GM23248 (cell line): Measurements from ENCODE around the gene LLGL1. TPM values are rescaled to one million over a fixed set of nuclear protein-coding genes. Genes with fewer than 3 reads are reported as not detected.

ENCODE experiments used
- DNase-seq: peaks from one replicate; pipeline ENCODE4 v3.0.0-alpha.2; 2015
- H2AFZ ChIP-seq: fragments of 200-600 bp; sonication (generic); 2 replicates; pipeline ENCODE4 v1.6.1; 2016; ENCODE audit warnings: antibody characterized with exemption
- H3F3A ChIP-seq: fragments of 200-600 bp; sonication (generic); 2 replicates; pipeline ENCODE4 v1.6.1; 2016; ENCODE audit warnings: mild to moderate bottlenecking, antibody characterized with exemption, mixed run types; ENCODE audit not compliant: insufficient read depth
- H3K27ac ChIP-seq: fragments of 200-600 bp; sonication (generic); 2 replicates; pipeline ENCODE4 v1.5.1; 2016; ENCODE audit warnings: mild to moderate bottlenecking
- H3K27me3 ChIP-seq: fragments of 200-600 bp; sonication (generic); replicated peaks from 2 replicates; pipeline ENCODE4 v1.6.1; 2016; ENCODE audit warnings: mild to moderate bottlenecking; ENCODE audit not compliant: insufficient read depth
- H3K36me3 ChIP-seq: fragments of 200-600 bp; sonication (generic); 2 replicates; pipeline ENCODE4 v1.6.1; 2016; ENCODE audit warnings: low read depth, mild to moderate bottlenecking
- H3K4me1 ChIP-seq: fragments of 200-600 bp; sonication (generic); 2 replicates; pipeline ENCODE4 v1.6.1; 2016; ENCODE audit warnings: mild to moderate bottlenecking; ENCODE audit not compliant: insufficient read depth
- H3K4me2 ChIP-seq: fragments of 200-600 bp; sonication (generic); one replicate; pipeline ENCODE4 v1.6.1; 2016; ENCODE audit warnings: mild to moderate bottlenecking; ENCODE audit not compliant: unreplicated experiment
- H3K4me3 ChIP-seq: fragments of 200-600 bp; sonication (generic); 2 replicates; pipeline ENCODE4 v1.5.1; 2016; ENCODE audit warnings: mild to moderate bottlenecking
- H3K79me2 ChIP-seq: fragments of 200-600 bp; sonication (generic); 2 replicates; pipeline ENCODE4 v1.6.1; 2016; ENCODE audit warnings: mild to moderate bottlenecking; ENCODE audit not compliant: insufficient read depth
- H3K9ac ChIP-seq: fragments of 200-600 bp; sonication (generic); 2 replicates; pipeline ENCODE4 v1.6.1; 2016; ENCODE audit warnings: mild to moderate bottlenecking
- H3K9me2 ChIP-seq: fragments of 200-600 bp; sonication (generic); 2 replicates; pipeline ENCODE4 v1.6.1; 2016; ENCODE audit warnings: mixed run types, mild to moderate bottlenecking, moderate library complexity; ENCODE audit not compliant: insufficient read depth
- H3K9me3 ChIP-seq: fragments of 200-600 bp; sonication (generic); one replicate; pipeline ENCODE4 v1.6.1; 2017; ENCODE audit warnings: low read depth
- H4K20me1 ChIP-seq: fragments of 200-600 bp; sonication (generic); 2 replicates; pipeline ENCODE4 v1.6.0; 2016; ENCODE audit not compliant: insufficient read depth
- EZH2 ChIP-seq: fragments of 200-600 bp; sonication (generic); IDR thresholded peaks from 2 replicates; pipeline ENCODE4 v1.6.1; 2018; ENCODE audit warnings: antibody characterized with exemption, mild to moderate bottlenecking; ENCODE audit not compliant: insufficient read depth, poor library complexity, severe bottlenecking
- EZH2phosphoT487 ChIP-seq: fragments of 200-600 bp; sonication (generic); IDR thresholded peaks from 2 replicates; pipeline ENCODE4 v1.6.1; 2018; ENCODE audit warnings: antibody characterized with exemption, moderate library complexity, mild to moderate bottlenecking, low read depth; ENCODE audit not compliant: insufficient read depth
- WGBS, 2 experiments: methylation state at CpG; one replicate each; pipeline ENCODE4 v1.1.6; 2015 to 2017; ENCODE audit warnings: low lambda C conversion rate in 2 of 2, low coverage in 1 of 2; ENCODE audit errors: missing lambda C conversion rate in 2 of 2; 5-methylcytosine and 5-hydroxymethylcytosine counted together
- in situ Hi-C: fragments of 300-500 bp; cut with MboI; formaldehyde crosslinking; loops from 2 replicates; pipeline ENCODE4 v1.15.0; 2020
- polyA plus RNA-seq: library from polyadenylated mRNA; unstranded; fragments of >200 nt; fragmentation: Nextera tagmentation; extraction: Ambion mirVana; gene quantifications from 2 replicates; pipeline ENCODE4 v1.2.1, GENCODE V29; 2016
- total RNA-seq: library from RNA; depleted of rRNA; stranded (reverse); fragments of >200 nt; shearing (Covaris generic); gene quantifications from 2 replicates; pipeline ENCODE4 v1.2.3, GENCODE V29; 2014

The LLGL1 gene
- total and polyA plus RNA-seq, 2 experiments from 2014 or later = 3.5 to 40.3 TPM

GRCh38 chr17:18227635-18228034 is 2.2 kb downstream of the LLGL1 start:
- Histone ChIP-seq H3K4me3 (no peak overlapping the region), H3K9me3 (no peaks in the 10 kb centered on the region), H3K4me1 (peaks cover 10% of the 10 kb centered on the region; the same call in 1 of the 2 replicates), H3K27ac (no peak overlapping the region), H3K9me2 (no peaks in the 10 kb centered on the region), H2AFZ (no peak overlapping the region), H3F3A (no peaks in the 10 kb centered on the region), H3K9ac (no peak overlapping the region), H3K4me2 (no peak overlapping the region), H3K79me2 (peaks cover 55% of the 10 kb centered on the region), H4K20me1 (no peaks in the 10 kb centered on the region), H3K36me3 (no peaks in the 10 kb centered on the region), H3K27me3 (no peaks in the 10 kb centered on the region)
- 96 to 97% methylated on average over 5 of the region's 5 CpGs for WGBS, 2 experiments
- in situ Hi-C loops = no loop called here
- TF ChIP-seq EZH2 = no peak
- TF ChIP-seq EZH2phosphoT487 = no peak
- DNase-seq = no peak

GRCh38 chr17:18228176-18228682 is 2.8 kb downstream of the LLGL1 start:
- Histone ChIP-seq H3K4me3 (no peak overlapping the region), H3F3A (no peaks in the 10 kb centered on the region), H3K79me2 (peaks cover 55% of the 10 kb centered on the region), H3K4me2 (no peak overlapping the region), H3K36me3 (no peaks in the 10 kb centered on the region), H3K27ac (no peak overlapping the region), H2AFZ (no peak overlapping the region), H4K20me1 (no peaks in the 10 kb centered on the region), H3K27me3 (no peaks in the 10 kb centered on the region), H3K9me3 (no peaks in the 10 kb centered on the region), H3K9me2 (no peaks in the 10 kb centered on the region), H3K4me1 (peaks cover 10% of the 10 kb centered on the region; the same call in 1 of the 2 replicates), H3K9ac (no peak overlapping the region)
- in situ Hi-C loops = no loop called here
- TF ChIP-seq EZH2 (no peak), EZH2phosphoT487 (no peak)
- WGBS, 2 experiments = 85% methylated on average over 10 of the region's 10 CpGs
- DNase-seq = no peak

GRCh38 chr17:18229254-18229653 is 3.8 kb downstream of the LLGL1 start:
- Histone ChIP-seq H4K20me1 (no peaks in the 10 kb centered on the region), H3K9ac (no peak overlapping the region), H3K9me3 (no peaks in the 10 kb centered on the region), H3K4me3 (no peak overlapping the region), H3K27me3 (no peaks in the 10 kb centered on the region), H3K79me2 (peaks cover 55% of the 10 kb centered on the region), H3K4me2 (no peak overlapping the region), H3K36me3 (no peaks in the 10 kb centered on the region), H3K4me1 (peaks cover 10% of the 10 kb centered on the region; the same call in 1 of the 2 replicates), H3K27ac (no peak overlapping the region), H3K9me2 (no peaks in the 10 kb centered on the region), H3F3A (no peaks in the 10 kb centered on the region), H2AFZ (no peak overlapping the region)
- DNase-seq = no peak
- TF ChIP-seq EZH2phosphoT487 (no peak), EZH2 (no peak)
- in situ Hi-C loops = no loop called here
- whole genome bisulfite sequencing, 2 experiments = 68 to 73% methylated on average over 4 of the region's 4 CpGs

DNA sequence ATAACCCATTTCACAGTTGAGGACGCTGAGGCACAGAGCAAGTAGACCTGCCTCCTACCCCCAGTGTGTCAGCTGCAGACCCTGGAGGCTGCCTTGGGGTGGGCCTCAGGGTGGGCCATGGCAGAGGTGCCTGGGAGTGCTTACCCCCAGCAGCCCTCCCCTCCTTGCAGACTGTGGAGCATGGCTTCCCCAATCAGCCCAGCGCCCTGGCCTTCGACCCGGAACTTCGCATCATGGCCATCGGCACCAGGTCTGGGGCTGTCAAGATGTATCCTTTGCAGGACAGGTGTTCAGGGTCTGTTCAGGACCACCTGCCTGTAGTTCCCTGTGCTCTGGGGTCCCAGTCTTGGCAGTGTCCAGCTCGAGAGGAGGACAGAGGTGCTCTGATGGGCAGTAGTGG is 4.3 kb downstream of the LLGL1 start:
- DNase-seq = no peak
- peaks cover 55% of the 10 kb centered on the region for H3K79me2 ChIP-seq
- H3K27ac ChIP-seq = no peak overlapping the region
- H3F3A ChIP-seq = no peaks in the 10 kb centered on the region
- 90 to 94% methylated on average over 7 of the region's 7 CpGs for WGBS, 2 experiments
- H3K9ac ChIP-seq = no peak overlapping the region
- no peaks in the 10 kb centered on the region for H3K27me3 ChIP-seq
- H3K9me3 ChIP-seq = no peaks in the 10 kb centered on the region
- H3K4me2 ChIP-seq = no peak overlapping the region
- no peak overlapping the region for H3K4me3 ChIP-seq
- no peaks in the 10 kb centered on the region for H3K9me2 ChIP-seq
- H3K36me3 ChIP-seq = no peaks in the 10 kb centered on the region
- in situ Hi-C loops = no loop called here
- H4K20me1 ChIP-seq = no peaks in the 10 kb centered on the region
- no peak for TF ChIP-seq EZH2
- TF ChIP-seq EZH2phosphoT487 = no peak
- H2AFZ ChIP-seq = no peak overlapping the region
- H3K4me1 ChIP-seq = peaks cover 9% of the 10 kb centered on the region; the same call in 1 of the 2 replicates
